A673 (cell line): ENCODE measurements around the gene HK2.

ENCODE experiments used
- EZH2 ChIP-seq: fragments of 200-600 bp; sonication (generic); IDR thresholded peaks from 2 replicates; pipeline ENCODE4 v1.6.1; 2017; ENCODE audit warnings: borderline replicate concordance, low read depth, mild to moderate bottlenecking, mixed read lengths, antibody characterized with exemption, low read length; ENCODE audit not compliant: poor library complexity, severe bottlenecking
- TF ChIP-seq, protein P1 (sequence below): fragments of 300-800, 200-600 bp; sonication (generic); conservative IDR thresholded peaks from 2 replicates; pipeline ENCODE4 v1.5.1; 2017; ENCODE audit warnings: low read depth, mild to moderate bottlenecking, antibody characterized with exemption, low read length, moderate library complexity, mixed read lengths

GRCh38 chr2:74864728-74865722 is 31.1 kb downstream of the HK2 start:
- TF ChIP-seq, protein P1, sequence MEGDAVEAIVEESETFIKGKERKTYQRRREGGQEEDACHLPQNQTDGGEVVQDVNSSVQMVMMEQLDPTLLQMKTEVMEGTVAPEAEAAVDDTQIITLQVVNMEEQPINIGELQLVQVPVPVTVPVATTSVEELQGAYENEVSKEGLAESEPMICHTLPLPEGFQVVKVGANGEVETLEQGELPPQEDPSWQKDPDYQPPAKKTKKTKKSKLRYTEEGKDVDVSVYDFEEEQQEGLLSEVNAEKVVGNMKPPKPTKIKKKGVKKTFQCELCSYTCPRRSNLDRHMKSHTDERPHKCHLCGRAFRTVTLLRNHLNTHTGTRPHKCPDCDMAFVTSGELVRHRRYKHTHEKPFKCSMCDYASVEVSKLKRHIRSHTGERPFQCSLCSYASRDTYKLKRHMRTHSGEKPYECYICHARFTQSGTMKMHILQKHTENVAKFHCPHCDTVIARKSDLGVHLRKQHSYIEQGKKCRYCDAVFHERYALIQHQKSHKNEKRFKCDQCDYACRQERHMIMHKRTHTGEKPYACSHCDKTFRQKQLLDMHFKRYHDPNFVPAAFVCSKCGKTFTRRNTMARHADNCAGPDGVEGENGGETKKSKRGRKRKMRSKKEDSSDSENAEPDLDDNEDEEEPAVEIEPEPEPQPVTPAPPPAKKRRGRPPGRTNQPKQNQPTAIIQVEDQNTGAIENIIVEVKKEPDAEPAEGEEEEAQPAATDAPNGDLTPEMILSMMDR: no peak
- TF ChIP-seq EZH2: no peak
